ENCODE results near the gene ID3. TPM values are rescaled to one million over a fixed set of nuclear protein-coding genes. Genes with fewer than 3 reads are reported as not detected.

Gene ID3
- total and polyA plus RNA-seq, 7 experiments from 2014 or later: 13.0 to 89.4 (median 28.3) TPM

- H3K27me3 Mint-ChIP-seq: peaks cover 0 to 89% (median 6%) of the 10 kb centered on the region in 5 donors
- DNase-seq: no peak
- POLR2A ChIA-PET: interaction anchor here (0.6 to 57.7 kb wide), 6 partner anchors 10 to 71 kb away, joined by 3 to 1267 read pairs (median 16); no protein-coding TSS in a partner anchor
Measured at GRCh38 chr1:23564529-23565122, 5.3 kb upstream of the ID3 start.

GRCh38 chr1:23563755-23564374, 4.6 kb upstream of the ID3 start:
- peak overlapping the region in 5 of 9 donors; percentile 25 to 96 (median 56) for H3K27ac Mint-ChIP-seq
- H3K9me3 Mint-ChIP-seq: peaks cover 0 to 1% (median 0%) of the 10 kb centered on the region in 11 donors
- ChIA-PET CTCF (interaction anchor here (1.3 to 25.8 kb wide), 2 partner anchors 9 to 69 kb away, joined by 4 to 643 read pairs; no protein-coding TSS in a partner anchor), POLR2A (interaction anchor here (0.6 to 57.7 kb wide), 6 partner anchors 9 to 71 kb away, joined by 3 to 1267 read pairs (median 16); no protein-coding TSS in a partner anchor)
- peaks cover 0 to 6% (median 0%) of the 10 kb centered on the region in 5 donors for H3K36me3 Mint-ChIP-seq
- no peak for ATAC-seq
- H3K4me3 ChIP-seq (ENCODE audit: low read length): no peak overlapping the region
- H3K4me1 Mint-ChIP-seq: peaks cover 36 to 75% (median 65%) of the 10 kb centered on the region in 7 donors
- peaks cover 0 to 5% (median 0%) of the 10 kb centered on the region in 3 experiments for H3K36me3 ChIP-seq (ENCODE audit: control insufficient read depth in 2 of 3, insufficient read depth in 3 of 3, low read length in 3 of 3)
- no peaks in the 10 kb centered on the region for H3K27me3 ChIP-seq (ENCODE audit: control insufficient read depth in 2 of 2, insufficient read depth in 2 of 2, low read length in 2 of 2)
- no peaks in the 10 kb centered on the region for H3K9me3 ChIP-seq (ENCODE audit: control insufficient read depth in 2 of 3, low read length in 3 of 3)
- H3K4me3 Mint-ChIP-seq: peak overlapping the region in 7 of 10 donors; percentile 19 to 66 (median 58)
- no peak for DNase-seq
- peaks cover 2 to 22% of the 10 kb centered on the region in 2 donors for H3K4me1 ChIP-seq (ENCODE audit: control insufficient read depth in 2 of 2, insufficient read depth in 2 of 2, low read length in 2 of 2)
- intact Hi-C loops (cut with micrococcal nuclease): no loop called here
- no peak overlapping the region for H3K27ac ChIP-seq (ENCODE audit: low read depth, low read length)
- peaks cover 0 to 85% (median 6%) of the 10 kb centered on the region in 5 donors for H3K27me3 Mint-ChIP-seq

More at GRCh38 chr1:23564529-23565122, 5.3 kb upstream of the ID3 start:
- peaks cover 34 to 75% (median 68%) of the 10 kb centered on the region in 7 donors for H3K4me1 Mint-ChIP-seq
- CTCF ChIA-PET: interaction anchor here (0.6 to 25.8 kb wide), 3 partner anchors 10 to 68 kb away, joined by 4 to 643 read pairs (median 5); no protein-coding TSS in a partner anchor
- H3K4me1 ChIP-seq (ENCODE audit: control insufficient read depth in 2 of 2, insufficient read depth in 2 of 2, low read length in 2 of 2): peaks cover 0 to 22% of the 10 kb centered on the region in 2 donors
- H3K4me3 ChIP-seq (ENCODE audit: low read length): no peak overlapping the region
- no peak overlapping the region for H3K27ac ChIP-seq (ENCODE audit: low read depth, low read length)
- H3K9me3 Mint-ChIP-seq: peaks cover 0 to 1% (median 0%) of the 10 kb centered on the region in 11 donors
- no peaks in the 10 kb centered on the region for H3K27me3 ChIP-seq (ENCODE audit: control insufficient read depth in 2 of 2, insufficient read depth in 2 of 2, low read length in 2 of 2)
- no peak for ATAC-seq
- H3K9me3 ChIP-seq (ENCODE audit: control insufficient read depth in 2 of 3, low read length in 3 of 3): no peaks in the 10 kb centered on the region
- no peak overlapping the region for H3K27ac Mint-ChIP-seq
- no peak overlapping the region for H3K4me3 Mint-ChIP-seq
- no peaks in the 10 kb centered on the region for H3K36me3 ChIP-seq (ENCODE audit: control insufficient read depth in 2 of 3, insufficient read depth in 3 of 3, low read length in 3 of 3)
- intact Hi-C loops (cut with micrococcal nuclease): no loop called here
- H3K36me3 Mint-ChIP-seq: peaks cover 0 to 6% (median 0%) of the 10 kb centered on the region in 5 donors

GRCh38 chr1:23563003-23563402, 3.7 kb upstream of the ID3 start:
- Mint-ChIP-seq H3K9me3 (peaks cover 0 to 1% (median 0%) of the 10 kb centered on the region in 11 donors), H3K36me3 (peaks cover 0 to 4% (median 0%) of the 10 kb centered on the region in 5 donors), H3K27me3 (peaks cover 0 to 78% (median 0%) of the 10 kb centered on the region in 5 donors), H3K4me3 (peak overlapping the region; percentile 29 to 66 (median 48)), H3K4me1 (peaks cover 29 to 68% (median 59%) of the 10 kb centered on the region in 7 donors), H3K27ac (peak overlapping the region in 6 of 9 donors; percentile 12 to 96 (median 67))
- no peak for ATAC-seq
- POLR2A ChIA-PET: interaction anchor here (0.7 to 57.7 kb wide), 6 partner anchors 10 to 76 kb away, joined by 3 to 1267 read pairs (median 4); no protein-coding TSS in a partner anchor
- intact Hi-C loops (cut with micrococcal nuclease): no loop called here
- no peak overlapping the region for H3K27ac ChIP-seq (ENCODE audit: low read depth, low read length)
- H3K9me3 ChIP-seq (ENCODE audit: control insufficient read depth in 2 of 3, low read length in 3 of 3): no peaks in the 10 kb centered on the region
- H3K4me1 ChIP-seq (ENCODE audit: control insufficient read depth in 2 of 2, insufficient read depth in 2 of 2, low read length in 2 of 2): peaks cover 6 to 22% of the 10 kb centered on the region in 2 donors
- CTCF ChIA-PET: interaction anchor here (25.8 kb wide), 1 partner anchor 70 kb away, joined by 643 read pairs; no protein-coding TSS in a partner anchor
- peaks cover 0 to 10% (median 0%) of the 10 kb centered on the region in 3 experiments for H3K36me3 ChIP-seq (ENCODE audit: control insufficient read depth in 2 of 3, insufficient read depth in 3 of 3, low read length in 3 of 3)
- no peak overlapping the region for H3K4me3 ChIP-seq (ENCODE audit: low read length)
- no peaks in the 10 kb centered on the region for H3K27me3 ChIP-seq (ENCODE audit: control insufficient read depth in 2 of 2, insufficient read depth in 2 of 2, low read length in 2 of 2)
- DNase-seq: no peak

GRCh38 chr1:23562137-23562876, 3.0 kb upstream of the ID3 start:
- peaks cover 0 to 1% (median 0%) of the 10 kb centered on the region in 11 donors for H3K9me3 Mint-ChIP-seq
- Histone ChIP-seq H3K36me3 (ENCODE audit: control insufficient read depth in 2 of 3, insufficient read depth in 3 of 3, low read length in 3 of 3) (peaks cover 0 to 10% (median 0%) of the 10 kb centered on the region in 3 experiments), H3K4me1 (ENCODE audit: control insufficient read depth in 2 of 2, insufficient read depth in 2 of 2, low read length in 2 of 2) (peaks cover 6 to 19% of the 10 kb centered on the region in 2 donors), H3K27me3 (ENCODE audit: control insufficient read depth in 2 of 2, insufficient read depth in 2 of 2, low read length in 2 of 2) (no peaks in the 10 kb centered on the region), H3K27ac (ENCODE audit: low read depth, low read length) (peak overlapping the region; percentile 58), H3K4me3 (ENCODE audit: low read length) (no peak overlapping the region), H3K9me3 (ENCODE audit: control insufficient read depth in 2 of 3, low read length in 3 of 3) (no peaks in the 10 kb centered on the region)
- H3K4me1 Mint-ChIP-seq: peaks cover 35 to 69% (median 62%) of the 10 kb centered on the region in 7 donors
- ATAC-seq: no peak
- ChIA-PET POLR2A (interaction anchor here (0.7 to 57.7 kb wide), 6 partner anchors 9 to 77 kb away, joined by 3 to 1267 read pairs (median 6); no protein-coding TSS in a partner anchor), CTCF (interaction anchor here (25.8 kb wide), 1 partner anchor 71 kb away, joined by 643 read pairs; no protein-coding TSS in a partner anchor)
- DNase-seq: peak in 2 of 9 donors; percentile 28 to 57
- peaks cover 0 to 8% (median 5%) of the 10 kb centered on the region in 5 donors for H3K36me3 Mint-ChIP-seq
- peak overlapping the region in 9 of 10 donors; percentile 52 to 71 (median 57) for H3K4me3 Mint-ChIP-seq
- intact Hi-C loops (cut with micrococcal nuclease): no loop called here
- H3K27ac Mint-ChIP-seq: peak overlapping the region in 8 of 9 donors; percentile 47 to 96 (median 82)
- H3K27me3 Mint-ChIP-seq: peaks cover 0 to 72% (median 0%) of the 10 kb centered on the region in 5 donors

- Histone ChIP-seq H3K4me1 (ENCODE audit: control insufficient read depth in 2 of 2, insufficient read depth in 2 of 2, low read length in 2 of 2) (peaks cover 6 to 24% of the 10 kb centered on the region in 2 donors), H3K9me3 (ENCODE audit: control insufficient read depth in 2 of 3, low read length in 3 of 3) (no peaks in the 10 kb centered on the region), H3K36me3 (ENCODE audit: control insufficient read depth in 2 of 3, insufficient read depth in 3 of 3, low read length in 3 of 3) (peaks cover 0 to 10% (median 0%) of the 10 kb centered on the region in 3 experiments), H3K27me3 (ENCODE audit: control insufficient read depth in 2 of 2, insufficient read depth in 2 of 2, low read length in 2 of 2) (no peaks in the 10 kb centered on the region), H3K27ac (ENCODE audit: low read depth, low read length) (peak overlapping the region; percentile 58), H3K4me3 (ENCODE audit: low read length) (no peak overlapping the region)
- CTCF ChIA-PET: interaction anchor here (25.8 kb wide), 1 partner anchor 71 kb away, joined by 643 read pairs; no protein-coding TSS in a partner anchor
- H3K27me3 Mint-ChIP-seq: peaks cover 0 to 67% (median 0%) of the 10 kb centered on the region in 5 donors
- peaks cover 37 to 70% (median 64%) of the 10 kb centered on the region in 7 donors for H3K4me1 Mint-ChIP-seq
- H3K4me3 Mint-ChIP-seq: peak overlapping the region in 6 of 10 donors; percentile 3 to 56 (median 29)
- POLR2A ChIA-PET: interaction anchor here (1.2 to 57.7 kb wide), 3 partner anchors 16 to 58 kb away, joined by 10 to 1267 read pairs (median 261); no protein-coding TSS in a partner anchor
- intact Hi-C loops (cut with micrococcal nuclease): no loop called here
- H3K9me3 Mint-ChIP-seq: no peaks in the 10 kb centered on the region
- no peak for ATAC-seq
- no peak for DNase-seq
- H3K27ac Mint-ChIP-seq: peak overlapping the region in 7 of 9 donors; percentile 1 to 96 (median 55)
- H3K36me3 Mint-ChIP-seq: peaks cover 0 to 7% (median 5%) of the 10 kb centered on the region in 5 donors
Measured at GRCh38 chr1:23561813-23562100, 2.5 kb upstream of the ID3 start.

Data from naive thymus-derived CD4-positive, alpha-beta T cell (primary cell).